22Rv1 (cell line): ENCODE measurements around the gene HMGB2.

Experiments
- CTCF ChIP-seq: fragments of 450-650 bp; IDR thresholded peaks from 2 replicates; pipeline ENCODE4 v1.5.1; 2017; ENCODE audit warnings: mild to moderate bottlenecking
- ZFX ChIP-seq: fragments of 450-650 bp; IDR thresholded peaks from 2 replicates; pipeline ENCODE4 v1.6.1; 2017; ENCODE audit warnings: antibody characterized with exemption, borderline replicate concordance

GRCh38 chr4:173367946-173368345 is 33.8 kb upstream of the HMGB2 start:
- TF ChIP-seq CTCF (no peak), ZFX (no peak)
